ENCODE measurements around the gene MFAP1.

The MFAP1 gene

GRCh38 chr15:43800286-43801141 is 24.0 kb downstream of the MFAP1 start, which contains the start of gene HYPK:
Gene HYPK, plus strand, starts transcription at chr15:43800599. Its CDS starts 24 bp downstream, at chr15:43800623.
- no peaks in the 10 kb centered on the region for H3K9me3 Mint-ChIP-seq
- no peaks in the 10 kb centered on the region for H3K27me3 Mint-ChIP-seq
- H3K4me3 Mint-ChIP-seq = peak within 1 kb of the TSS; percentile 98 to 99
- peak; percentile 89 to 91 (median 91) for DNase-seq
- peaks cover 32 to 40% of the 10 kb centered on the region in 2 donors for H3K4me1 Mint-ChIP-seq (ENCODE audit: low read depth in 2 of 2)
- peak; percentile 99 for ATAC-seq (replicated peaks)
- H3K27ac Mint-ChIP-seq = peak within 1 kb of the TSS; percentile 93 to 96
- H3K36me3 Mint-ChIP-seq (ENCODE audit: insufficient read depth) = peaks cover 71% of the 10 kb centered on the region

- H3K9me3 Mint-ChIP-seq = no peaks in the 10 kb centered on the region
- ATAC-seq (replicated peaks) = no peak
Measured at GRCh38 chr15:43799945-43800285, 24.6 kb downstream of the MFAP1 start, which contains the start of gene SERINC4. Gene SERINC4, minus strand, starts transcription at chr15:43800220. Its CDS starts 234 bp downstream, at chr15:43799986.

GRCh38 chr15:43799209-43799944 is 25.1 kb downstream of the MFAP1 start:
- Mint-ChIP-seq H3K36me3 (ENCODE audit: insufficient read depth) (peaks cover 68% of the 10 kb centered on the region), H3K9me3 (no peaks in the 10 kb centered on the region), H3K27ac (peak overlapping the region; percentile 93 to 96), H3K27me3 (no peaks in the 10 kb centered on the region), H3K4me1 (ENCODE audit: low read depth in 2 of 2) (peaks cover 41 to 51% of the 10 kb centered on the region in 2 donors), H3K4me3 (peak overlapping the region; percentile 10 to 98)
- DNase-seq (no peak), ATAC-seq (replicated peaks) (no peak)

More at GRCh38 chr15:43799945-43800285, 24.6 kb downstream of the MFAP1 start, which contains the start of gene SERINC4:
- peaks cover 70% of the 10 kb centered on the region for H3K36me3 Mint-ChIP-seq (ENCODE audit: insufficient read depth)
- H3K4me1 Mint-ChIP-seq (ENCODE audit: low read depth in 2 of 2) = peaks cover 37 to 46% of the 10 kb centered on the region in 2 donors
- H3K4me3 Mint-ChIP-seq = peak within 1 kb of the TSS; percentile 98 to 99
- peak within 1 kb of the TSS; percentile 93 to 96 for H3K27ac Mint-ChIP-seq
- no peak for DNase-seq
- no peaks in the 10 kb centered on the region for H3K27me3 Mint-ChIP-seq

DNA sequence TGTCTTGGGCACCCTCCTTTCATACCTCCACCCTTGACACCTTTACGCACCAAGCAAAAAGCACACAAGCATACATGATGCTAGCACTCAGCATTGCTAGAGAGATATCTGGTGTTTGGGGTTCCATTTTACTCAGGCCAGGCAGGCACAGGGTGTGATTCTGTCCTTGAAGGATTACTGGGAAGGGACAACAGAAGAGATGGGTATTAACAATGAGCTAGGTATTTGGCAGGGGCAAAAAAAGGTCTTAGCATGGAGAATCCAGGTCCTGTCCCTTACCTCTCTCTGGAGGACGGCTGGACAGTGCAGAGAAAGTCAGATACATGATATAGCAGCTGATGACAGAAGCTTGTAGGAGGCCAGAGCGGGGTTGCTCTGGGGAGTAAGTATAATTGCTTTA is 27.9 kb downstream of the MFAP1 start:
- Mint-ChIP-seq H3K36me3 (ENCODE audit: insufficient read depth) (peaks cover 69% of the 10 kb centered on the region), H3K4me1 (ENCODE audit: low read depth in 2 of 2) (peaks cover 56 to 68% of the 10 kb centered on the region in 2 donors), H3K4me3 (no peak overlapping the region), H3K9me3 (no peaks in the 10 kb centered on the region), H3K27ac (peak overlapping the region; percentile 61 to 97), H3K27me3 (no peaks in the 10 kb centered on the region)
- ATAC-seq (replicated peaks) (no peak), DNase-seq (no peak)

- H3K4me3 Mint-ChIP-seq = no peak overlapping the region
- peaks cover 67% of the 10 kb centered on the region for H3K36me3 Mint-ChIP-seq (ENCODE audit: insufficient read depth)
- H3K9me3 Mint-ChIP-seq = no peaks in the 10 kb centered on the region
- no peak for ATAC-seq (replicated peaks)
- H3K27ac Mint-ChIP-seq = peak overlapping the region; percentile 61 to 97
- no peak for DNase-seq
- H3K27me3 Mint-ChIP-seq = no peaks in the 10 kb centered on the region
- H3K4me1 Mint-ChIP-seq (ENCODE audit: low read depth in 2 of 2) = peaks cover 52 to 67% of the 10 kb centered on the region in 2 donors
Measured at GRCh38 chr15:43795997-43796396, 28.5 kb downstream of the MFAP1 start.

DNA sequence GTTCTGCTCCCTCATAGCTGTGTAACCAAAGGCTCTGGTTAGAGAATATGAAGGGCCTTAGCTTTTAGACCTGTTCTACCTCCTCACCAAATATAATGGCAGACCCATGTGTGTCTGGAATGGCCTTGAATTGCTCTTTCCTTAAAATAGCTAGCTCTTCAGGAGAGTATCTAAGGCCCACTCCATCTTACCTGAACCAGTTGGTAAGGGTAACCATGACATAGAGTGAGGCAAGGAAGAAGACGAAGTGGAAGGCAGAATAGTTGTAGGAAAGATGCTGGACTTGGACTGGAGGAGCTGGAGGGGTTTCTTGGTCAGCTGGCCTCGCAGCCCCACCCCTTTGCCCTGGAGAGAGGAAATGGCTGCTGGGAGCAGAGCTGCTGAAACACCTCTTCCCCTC is 29.3 kb downstream of the MFAP1 start:
- Mint-ChIP-seq H3K4me1 (ENCODE audit: low read depth in 2 of 2) (peaks cover 45 to 60% of the 10 kb centered on the region in 2 donors), H3K4me3 (no peak overlapping the region), H3K9me3 (no peaks in the 10 kb centered on the region), H3K36me3 (ENCODE audit: insufficient read depth) (peaks cover 59% of the 10 kb centered on the region), H3K27ac (peak overlapping the region; percentile 97 to 98), H3K27me3 (no peaks in the 10 kb centered on the region)
- no peak for DNase-seq
- ATAC-seq (replicated peaks) = no peak

GRCh38 chr15:43794269-43795037 is 30.0 kb downstream of the MFAP1 start:
- H3K27ac Mint-ChIP-seq = peak overlapping the region; percentile 97 to 98
- peaks cover 39 to 58% of the 10 kb centered on the region in 2 donors for H3K4me1 Mint-ChIP-seq (ENCODE audit: low read depth in 2 of 2)
- peaks cover 52% of the 10 kb centered on the region for H3K36me3 Mint-ChIP-seq (ENCODE audit: insufficient read depth)
- peak overlapping the region; percentile 95 to 97 for H3K4me3 Mint-ChIP-seq
- ATAC-seq (replicated peaks) (no peak), DNase-seq (no peak)
- H3K27me3 Mint-ChIP-seq = no peaks in the 10 kb centered on the region
- H3K9me3 Mint-ChIP-seq = no peaks in the 10 kb centered on the region

- Mint-ChIP-seq H3K4me3 (peak overlapping the region; percentile 95 to 97), H3K27me3 (no peaks in the 10 kb centered on the region), H3K4me1 (ENCODE audit: low read depth in 2 of 2) (peaks cover 34 to 60% of the 10 kb centered on the region in 2 donors), H3K36me3 (ENCODE audit: insufficient read depth) (peaks cover 47% of the 10 kb centered on the region), H3K9me3 (no peaks in the 10 kb centered on the region), H3K27ac (peak overlapping the region; percentile 97 to 98)
- no peak for ATAC-seq (replicated peaks)
- DNase-seq = no peak
Measured at GRCh38 chr15:43793647-43794046, 30.8 kb downstream of the MFAP1 start.

DNA sequence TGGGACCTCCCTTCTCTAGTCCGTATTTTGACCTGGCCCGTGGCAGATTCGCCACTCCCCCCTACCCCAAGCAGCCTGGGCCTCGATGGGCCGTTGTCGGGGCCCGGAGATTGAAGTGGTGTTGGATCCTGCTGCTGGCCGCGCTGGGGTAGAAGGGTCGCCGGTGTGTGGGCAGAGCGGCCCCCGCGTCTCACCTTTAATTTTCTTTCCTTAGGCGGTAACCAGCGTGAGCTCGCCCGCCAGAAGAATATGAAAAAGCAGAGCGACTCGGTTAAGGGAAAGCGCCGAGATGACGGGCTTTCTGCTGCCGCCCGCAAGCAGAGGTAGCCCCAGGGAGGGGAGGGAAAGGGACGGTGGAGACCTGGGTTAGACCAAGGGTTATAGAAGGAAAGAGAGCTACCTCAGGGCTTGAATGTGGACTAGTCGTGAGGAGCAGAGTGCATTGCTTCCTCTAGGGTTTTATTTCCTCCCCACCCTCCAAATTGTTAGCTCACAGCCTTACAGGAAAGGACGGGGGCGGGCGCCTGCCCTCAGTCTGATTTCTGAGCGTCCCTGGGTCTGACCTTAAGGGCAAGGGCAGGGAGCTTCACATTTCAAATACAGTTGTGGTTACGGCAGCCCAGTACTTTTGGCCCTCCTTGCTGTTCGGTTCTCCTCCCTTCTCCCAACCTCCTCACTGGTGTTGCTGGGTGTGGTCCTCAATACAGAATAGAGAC is 31.6 kb downstream of the MFAP1 start:
- Mint-ChIP-seq H3K4me1 (ENCODE audit: low read depth in 2 of 2) (peaks cover 31 to 55% of the 10 kb centered on the region in 2 donors), H3K27me3 (no peaks in the 10 kb centered on the region), H3K9me3 (no peaks in the 10 kb centered on the region), H3K27ac (peak overlapping the region; percentile 97 to 98), H3K36me3 (ENCODE audit: insufficient read depth) (peaks cover 47% of the 10 kb centered on the region), H3K4me3 (peak overlapping the region; percentile 95 to 97)
- DNase-seq (no peak), ATAC-seq (replicated peaks) (no peak)

GRCh38 chr15:43791993-43792760 is 32.3 kb downstream of the MFAP1 start, which contains the start of gene SERF2:
Gene SERF2, plus strand, starts transcription at chr15:43792320. Its CDS starts 57 bp downstream, at chr15:43792377.
- peaks cover 31 to 55% of the 10 kb centered on the region in 2 donors for H3K4me1 Mint-ChIP-seq (ENCODE audit: low read depth in 2 of 2)
- H3K27me3 Mint-ChIP-seq = no peaks in the 10 kb centered on the region
- peaks cover 44% of the 10 kb centered on the region for H3K36me3 Mint-ChIP-seq (ENCODE audit: insufficient read depth)
- peak within 1 kb of the TSS; percentile 95 to 97 for H3K4me3 Mint-ChIP-seq
- ATAC-seq (replicated peaks) = peak; percentile 88
- no peaks in the 10 kb centered on the region for H3K9me3 Mint-ChIP-seq
- H3K27ac Mint-ChIP-seq = peak within 1 kb of the TSS; percentile 97 to 98
- DNase-seq = peak; percentile 97 to 99 (median 98)

DNA sequence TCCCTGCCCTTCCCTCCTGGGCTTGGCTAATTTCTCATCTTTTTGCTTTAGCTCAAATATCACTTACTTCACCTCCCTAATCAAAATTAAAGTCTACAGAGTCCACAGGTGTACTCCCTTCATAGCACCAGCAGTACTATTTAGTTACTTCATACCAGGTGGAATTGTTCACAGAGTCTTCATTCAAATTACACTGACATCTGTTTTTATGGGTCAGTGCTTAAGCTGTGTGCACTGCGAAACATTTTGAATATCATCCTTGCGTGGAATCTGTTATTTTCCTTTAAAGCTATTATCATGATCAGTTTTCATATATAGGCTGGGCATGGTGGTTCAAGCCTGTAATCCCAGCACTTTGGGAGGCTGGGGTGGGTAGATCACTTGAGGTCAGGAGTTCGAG is 35.1 kb downstream of the MFAP1 start:
- Mint-ChIP-seq H3K4me3 (peak overlapping the region in 1 of 2 donors; percentile 42), H3K27ac (peak overlapping the region; percentile 22 to 26), H3K27me3 (no peaks in the 10 kb centered on the region), H3K36me3 (ENCODE audit: insufficient read depth) (peaks cover 26% of the 10 kb centered on the region), H3K4me1 (ENCODE audit: low read depth in 2 of 2) (peaks cover 15 to 28% of the 10 kb centered on the region in 2 donors), H3K9me3 (no peaks in the 10 kb centered on the region)
- ATAC-seq (replicated peaks) = no peak
- DNase-seq = no peak

- no peaks in the 10 kb centered on the region for H3K27me3 Mint-ChIP-seq
- DNase-seq = no peak
- peaks cover 10 to 19% of the 10 kb centered on the region in 2 donors for H3K4me1 Mint-ChIP-seq (ENCODE audit: low read depth in 2 of 2)
- no peak overlapping the region for H3K27ac Mint-ChIP-seq
- peaks cover 31% of the 10 kb centered on the region for H3K36me3 Mint-ChIP-seq (ENCODE audit: insufficient read depth)
- no peak for ATAC-seq (replicated peaks)
- no peaks in the 10 kb centered on the region for H3K9me3 Mint-ChIP-seq
- H3K4me3 Mint-ChIP-seq = no peak overlapping the region
Measured at GRCh38 chr15:43779016-43779415, 45.5 kb downstream of the MFAP1 start.

Measured in effector memory CD8-positive, alpha-beta T cell (primary cell).